GM23338 (cell line): ENCODE data around the gene TLX1. TPM values are rescaled to one million over a fixed set of nuclear protein-coding genes. Genes with fewer than 3 reads are reported as not detected.

Experiments
- ATAC-seq: fragments of 200-7000 bp; cut with Tn5 transposase; 3 replicates; pipeline ENCODE4 v1.9.1; 2020
- DNase-seq: peaks from one replicate; pipeline ENCODE4 v3.0.0-alpha.2; 2015; ENCODE audit warnings: low spot score
- H2AFZ ChIP-seq: fragments of 200-600 bp; sonication (generic); 2 replicates; pipeline ENCODE4 v1.8.0; 2016; ENCODE audit warnings: antibody characterized with exemption, mild to moderate bottlenecking, moderate library complexity
- H3F3A ChIP-seq: fragments of 200-600 bp; sonication (generic); replicated peaks from 2 replicates; pipeline ENCODE4 v1.8.0; 2017; ENCODE audit warnings: antibody characterized with exemption, mixed run types, low read depth
- H3K27ac ChIP-seq: fragments of 200-600 bp; sonication (generic); 2 replicates; pipeline ENCODE4 v1.6.1; 2016; ENCODE audit warnings: low read depth
- H3K27me3 ChIP-seq: fragments of 200-600 bp; sonication (generic); 2 replicates; pipeline ENCODE4 v1.8.0; 2016; ENCODE audit warnings: mild to moderate bottlenecking, mixed run types, moderate library complexity; ENCODE audit not compliant: insufficient read depth
- H3K36me3 ChIP-seq: fragments of 200-600 bp; sonication (generic); 2 replicates; pipeline ENCODE4 v1.8.0; 2016; ENCODE audit warnings: mild to moderate bottlenecking; ENCODE audit not compliant: insufficient read depth
- H3K4me1 ChIP-seq: fragments of 200-600 bp; sonication (generic); 2 replicates; pipeline ENCODE4 v1.8.0; 2016; ENCODE audit warnings: mild to moderate bottlenecking, moderate library complexity; ENCODE audit not compliant: insufficient read depth
- H3K4me2 ChIP-seq: fragments of 200-600 bp; sonication (generic); 2 replicates; pipeline ENCODE4 v1.7.1; 2017; ENCODE audit warnings: mixed run types
- H3K4me3 ChIP-seq: fragments of 200-600 bp; sonication (generic); 2 replicates; pipeline ENCODE4 v1.6.1; 2016; ENCODE audit warnings: mixed run types
- H3K79me2 ChIP-seq: fragments of 200-600 bp; sonication (generic); replicated peaks from 2 replicates; pipeline ENCODE4 v1.8.0; 2017; ENCODE audit warnings: mild to moderate bottlenecking; ENCODE audit not compliant: insufficient read depth
- H3K9me2 ChIP-seq: fragments of 200-600 bp; sonication (generic); 2 replicates; pipeline ENCODE4 v1.8.0; 2017; ENCODE audit not compliant: insufficient read depth
- H4K20me1 ChIP-seq: fragments of 200-600 bp; sonication (generic); replicated peaks from 2 replicates; pipeline ENCODE4 v1.8.0; 2017; ENCODE audit warnings: mild to moderate bottlenecking; ENCODE audit not compliant: insufficient read depth
- H3K27ac Mint-ChIP-seq: 2 replicates; pipeline ENCODE4 v1.8.0; 2020; ENCODE audit warnings: inconsistent platforms, mild to moderate bottlenecking, moderate library complexity, mixed read lengths
- H3K27me3 Mint-ChIP-seq: 3 replicates; pipeline ENCODE4 v1.8.0; 2022; ENCODE audit warnings: low read depth, mild to moderate bottlenecking, moderate library complexity, mixed read lengths, inconsistent platforms; ENCODE audit not compliant: insufficient read depth, poor library complexity
- H3K36me3 Mint-ChIP-seq: 3 replicates; pipeline ENCODE4 v1.8.0; 2021; ENCODE audit warnings: low read depth, mild to moderate bottlenecking, inconsistent platforms, moderate library complexity, mixed read lengths
- H3K4me1 Mint-ChIP-seq: 3 replicates; pipeline ENCODE4 v1.8.0; 2020; ENCODE audit warnings: mild to moderate bottlenecking, inconsistent platforms, mixed read lengths
- H3K4me3 Mint-ChIP-seq: 3 replicates; pipeline ENCODE4 v1.8.0; 2021; ENCODE audit warnings: moderate library complexity, mild to moderate bottlenecking, inconsistent platforms, mixed read lengths
- H3K9me3 Mint-ChIP-seq: 3 replicates; pipeline ENCODE4 v1.8.0; 2020; ENCODE audit warnings: moderate library complexity, mild to moderate bottlenecking, inconsistent platforms, mixed read lengths
- CTCF ChIP-seq, 2 experiments: fragments of 200-600 bp in 1 of 2; sonication (generic) in 1 of 2; conservative IDR thresholded peaks; 2 replicates each; pipeline versions ENCODE4 v1.5.1 to v1.6.1; 2016 to 2017; ENCODE audit warnings: antibody characterized with exemption in 2 of 2, low read depth in 2 of 2, mild to moderate bottlenecking in 2 of 2, moderate library complexity in 1 of 2
- EZH2 ChIP-seq: fragments of 200-600 bp; sonication (generic); IDR thresholded peaks from one replicate; pipeline ENCODE4 v1.8.0; 2017; ENCODE audit warnings: antibody characterized with exemption, mild to moderate bottlenecking, low read depth; ENCODE audit not compliant: unreplicated experiment
- EZH2phosphoT487 ChIP-seq: fragments of 200-600 bp; sonication (generic); IDR thresholded peaks from one replicate; pipeline ENCODE4 v1.8.1; 2018; ENCODE audit warnings: antibody characterized with exemption; ENCODE audit not compliant: unreplicated experiment
- ZNF114 ChIP-seq: fragments of 250-450 bp; sonication (Bioruptor Pico); IDR thresholded peaks from 2 replicates; pipeline ENCODE4 v1.5.0; 2020; ENCODE audit warnings: mild to moderate bottlenecking, moderate library complexity
- ZNF331 ChIP-seq: fragments of 250-450 bp; sonication (Bioruptor Pico); IDR thresholded peaks from 2 replicates; pipeline ENCODE4 v1.5.0; 2020; ENCODE audit warnings: low read depth, mild to moderate bottlenecking, moderate library complexity
- polyA plus RNA-seq: library from polyadenylated mRNA; unstranded; fragments of >200 nt; fragmentation: Nextera tagmentation; extraction: Ambion mirVana; gene quantifications from 2 replicates; pipeline ENCODE4 v1.2.1, GENCODE V29; 2016
- total RNA-seq: library from RNA; depleted of rRNA; stranded (reverse); fragments of >200 nt; shearing (Covaris generic); gene quantifications from 2 replicates; pipeline ENCODE4 v1.2.3, GENCODE V29; 2014

The TLX1 gene
- total and polyA plus RNA-seq, 2 experiments from 2014 or later, result not detected

- no peak for DNase-seq
- Mint-ChIP-seq H3K9me3 (peaks cover 11% of the 10 kb centered on the region), H3K4me1 (peaks cover 36% of the 10 kb centered on the region)
Measured at GRCh38 chr10:101136708-101137121, 5.6 kb downstream of the TLX1 start.

GRCh38 chr10:101137271-101137670, 6.2 kb downstream of the TLX1 start:
- Histone ChIP-seq H3K4me3 (no peak overlapping the region), H3K4me1 (peaks cover 11% of the 10 kb centered on the region), H3K27ac (no peak overlapping the region), H3K79me2 (no peaks in the 10 kb centered on the region), H3K9me2 (no peaks in the 10 kb centered on the region), H3K36me3 (no peaks in the 10 kb centered on the region; the same call in 1 of the 2 replicates), H4K20me1 (peaks cover 10% of the 10 kb centered on the region), H3F3A (peaks cover 8% of the 10 kb centered on the region; the same call in 1 of the 2 replicates), H3K27me3 (peaks cover 100% of the 10 kb centered on the region), H2AFZ (no peak overlapping the region), H3K4me2 (no peak overlapping the region)
- Mint-ChIP-seq H3K27me3 (peaks cover 100% of the 10 kb centered on the region), H3K4me3 (no peak overlapping the region), H3K27ac (no peak overlapping the region), H3K36me3 (peaks cover 3% of the 10 kb centered on the region; the same call in 1 of the 3 replicates), H3K9me3 (peaks cover 10% of the 10 kb centered on the region), H3K4me1 (peaks cover 37% of the 10 kb centered on the region)
- TF ChIP-seq ZNF331 (CRISPR knock-in tag), result no peak
- peak; percentile 25 for TF ChIP-seq EZH2phosphoT487
- DNase-seq, result no peak
- ATAC-seq, result no peak

More at GRCh38 chr10:101136708-101137121, 5.6 kb downstream of the TLX1 start:
- H3K36me3 Mint-ChIP-seq, result peaks cover 3% of the 10 kb centered on the region; the same call in 1 of the 3 replicates
- H3K27ac ChIP-seq, result no peak overlapping the region
- H3K27ac Mint-ChIP-seq, result no peak overlapping the region
- H3K4me3 ChIP-seq, result no peak overlapping the region
- peaks cover 8% of the 10 kb centered on the region; the same call in 1 of the 2 replicates for H3F3A ChIP-seq
- H4K20me1 ChIP-seq, result peaks cover 10% of the 10 kb centered on the region
- H3K27me3 ChIP-seq, result peaks cover 100% of the 10 kb centered on the region
- H3K36me3 ChIP-seq, result no peaks in the 10 kb centered on the region; the same call in 1 of the 2 replicates
- no peaks in the 10 kb centered on the region for H3K9me2 ChIP-seq
- ATAC-seq, result no peak
- no peak overlapping the region for H3K4me2 ChIP-seq
- H3K79me2 ChIP-seq, result no peaks in the 10 kb centered on the region
- H2AFZ ChIP-seq, result no peak overlapping the region
- no peak overlapping the region for H3K4me3 Mint-ChIP-seq
- no peak for TF ChIP-seq ZNF114 (CRISPR knock-in tag)
- peak; percentile 8 for TF ChIP-seq EZH2phosphoT487
- peak; percentile 61 for TF ChIP-seq EZH2
- peaks cover 11% of the 10 kb centered on the region for H3K4me1 ChIP-seq
- peaks cover 100% of the 10 kb centered on the region for H3K27me3 Mint-ChIP-seq

GRCh38 chr10:101138788-101139420, 7.8 kb downstream of the TLX1 start:
- TF ChIP-seq CTCF (conservative IDR thresholded peaks at IDR 0.05; ENCODE audit: low read depth in 2 of 2), result no peak
- peak; percentile 59 for TF ChIP-seq EZH2
- Histone ChIP-seq H3K4me2 (0 out of 2 replicates have a peak overlapping the region, but pooled peaks have one; percentile 78), H3K27me3 (peaks cover 100% of the 10 kb centered on the region), H3K4me1 (peaks cover 14% of the 10 kb centered on the region), H3K79me2 (no peaks in the 10 kb centered on the region), H3K36me3 (no peaks in the 10 kb centered on the region; the same call in 1 of the 2 replicates), H2AFZ (no peak overlapping the region), H3K9me2 (no peaks in the 10 kb centered on the region), H3K4me3 (peak overlapping the region; percentile 49; the same call in 1 of the 2 replicates), H3K27ac (no peak overlapping the region), H4K20me1 (peaks cover 10% of the 10 kb centered on the region), H3F3A (0 out of 2 replicates have a peak, but pooled peaks cover 2% of the 10 kb centered on the region)
- H3K27me3 Mint-ChIP-seq, result peaks cover 100% of the 10 kb centered on the region
- no peak overlapping the region for H3K27ac Mint-ChIP-seq
- peak overlapping the region; percentile 31; the same call in 1 of the 3 replicates for H3K4me3 Mint-ChIP-seq
- no peak for ATAC-seq
- H3K4me1 Mint-ChIP-seq, result peaks cover 33% of the 10 kb centered on the region
- no peak for DNase-seq
- peaks cover 5% of the 10 kb centered on the region; the same call in 2 of the 3 replicates for H3K9me3 Mint-ChIP-seq
- peaks cover 3% of the 10 kb centered on the region; the same call in 1 of the 3 replicates for H3K36me3 Mint-ChIP-seq
